HEK293T (cell line): ENCODE results near the gene TLK2.
A peak's percentile ranks its signal among the peaks of the same experiment; 100 is the strongest.

Source experiments
- CTCF ChIA-PET: fragments of 350-600 bp; formaldehyde crosslinking; extraction: SDS; loops from one replicate; lab custom pipeline; 2021; ENCODE audit warnings: antibody characterized with exemption, inconsistent platforms; lab: Yijun Ruan, JAX
- POLR2A ChIA-PET: fragments of 350-600 bp; formaldehyde crosslinking; extraction: SDS; loops from one replicate; lab custom pipeline; 2020; ENCODE audit warnings: antibody characterized with exemption, inconsistent platforms; lab: Yijun Ruan, JAX
- DNase-seq: peaks from one replicate; pipeline ENCODE4 v3.0.0; 2012; ENCODE audit warnings: mixed read lengths; ENCODE audit errors: extremely low spot score
- ARNT ChIP-seq: fragments of 450-650 bp; IDR thresholded peaks from 2 replicates; pipeline ENCODE4 v1.6.1; 2017; ENCODE audit warnings: mild to moderate bottlenecking
- BHLHE40 ChIP-seq: fragments of 450-650 bp; IDR thresholded peaks from 2 replicates; pipeline ENCODE4 v1.6.1; 2016; ENCODE audit warnings: mild to moderate bottlenecking, moderate library complexity, borderline replicate concordance
- CTBP1 ChIP-seq: fragments of 450-650 bp; IDR thresholded peaks from 2 replicates; pipeline ENCODE4 v1.6.1; 2016; ENCODE audit warnings: borderline replicate concordance
- ELF4 ChIP-seq: fragments of 450-650 bp; IDR thresholded peaks from 2 replicates; pipeline ENCODE4 v1.6.1; 2017; ENCODE audit warnings: antibody characterized with exemption
- FOXA1 ChIP-seq: fragments of 450-650 bp; IDR thresholded peaks from 2 replicates; pipeline ENCODE4 v1.6.1; 2016; ENCODE audit warnings: mild to moderate bottlenecking
- FOXK2 ChIP-seq: fragments of 450-650 bp; IDR thresholded peaks from 2 replicates; pipeline ENCODE4 v1.6.1; 2016; ENCODE audit warnings: mild to moderate bottlenecking
- FOXM1 ChIP-seq: fragments of 450-650 bp; IDR thresholded peaks from 2 replicates; pipeline ENCODE4 v1.6.1; 2017; ENCODE audit warnings: mild to moderate bottlenecking, borderline replicate concordance
- HDGF ChIP-seq: fragments of 450-650 bp; IDR thresholded peaks from 2 replicates; pipeline ENCODE4 v1.6.1; 2017; ENCODE audit warnings: antibody characterized with exemption, borderline replicate concordance
- L3MBTL2 ChIP-seq: fragments of 450-650 bp; conservative IDR thresholded peaks from 2 replicates; pipeline ENCODE4 v1.6.1; 2016; ENCODE audit warnings: mild to moderate bottlenecking
- LEF1 ChIP-seq: fragments of 450-650 bp; IDR thresholded peaks from 2 replicates; pipeline ENCODE4 v1.6.1; 2017; ENCODE audit warnings: mild to moderate bottlenecking, borderline replicate concordance
- NFRKB ChIP-seq: fragments of 450-650 bp; IDR thresholded peaks from 2 replicates; pipeline ENCODE4 v1.6.1; 2016; ENCODE audit warnings: mild to moderate bottlenecking, moderate library complexity
- SP1 ChIP-seq: fragments of 450-650 bp; IDR thresholded peaks from 2 replicates; pipeline ENCODE4 v1.6.1; 2017
- SUZ12 ChIP-seq: fragments of 450-650 bp; IDR thresholded peaks from 2 replicates; pipeline ENCODE4 v1.6.1; 2016; ENCODE audit warnings: mild to moderate bottlenecking
- TARDBP ChIP-seq: fragments of 450-650 bp; IDR thresholded peaks from 2 replicates; pipeline ENCODE4 v1.6.1; 2016
- ZNF384 ChIP-seq: fragments of 450-650 bp; IDR thresholded peaks from 2 replicates; pipeline ENCODE4 v1.6.1; 2016
- TF ChIP-seq, protein P1 (sequence below): fragments of 450-650 bp; IDR thresholded peaks from 2 replicates; pipeline ENCODE4 v1.6.1; 2016

Gene TLK2

DNA sequence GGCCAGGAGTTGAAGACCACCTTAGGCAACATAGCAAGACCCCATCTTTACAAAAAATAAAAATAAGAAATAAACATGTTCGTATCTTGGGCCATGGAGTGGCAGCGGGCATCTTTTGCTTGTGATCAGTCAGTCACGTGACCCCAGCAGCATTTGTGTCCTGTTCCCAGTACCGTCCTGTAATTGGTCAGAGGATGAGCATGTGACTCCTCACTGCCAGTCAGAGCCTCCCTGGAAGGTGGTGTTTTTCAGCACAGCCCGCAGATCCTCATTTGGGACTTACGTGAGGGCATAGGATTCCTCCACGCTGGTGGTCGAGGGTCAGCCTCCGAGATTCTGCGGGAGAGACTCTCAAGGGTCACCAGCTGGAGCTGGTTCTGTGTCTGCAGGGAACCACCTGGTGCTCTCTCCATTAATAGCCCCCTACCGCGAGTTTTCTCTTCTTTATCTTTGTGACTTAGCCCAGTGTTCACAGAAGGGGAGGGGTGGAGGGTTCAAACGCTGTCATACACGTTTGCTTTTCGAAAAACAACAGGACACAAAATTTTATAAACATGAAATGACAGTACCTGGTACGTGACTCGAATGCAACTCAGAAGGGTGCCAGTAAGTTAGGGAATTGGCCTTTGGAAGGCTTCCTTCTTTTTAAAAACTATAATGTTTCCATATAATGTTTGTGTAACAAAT is 166.0 kb downstream of the TLK2 start:
- TF ChIP-seq L3MBTL2 (peak; percentile 77), SP1 (no peak), HDGF (no peak)
- TF ChIP-seq, protein P1, sequence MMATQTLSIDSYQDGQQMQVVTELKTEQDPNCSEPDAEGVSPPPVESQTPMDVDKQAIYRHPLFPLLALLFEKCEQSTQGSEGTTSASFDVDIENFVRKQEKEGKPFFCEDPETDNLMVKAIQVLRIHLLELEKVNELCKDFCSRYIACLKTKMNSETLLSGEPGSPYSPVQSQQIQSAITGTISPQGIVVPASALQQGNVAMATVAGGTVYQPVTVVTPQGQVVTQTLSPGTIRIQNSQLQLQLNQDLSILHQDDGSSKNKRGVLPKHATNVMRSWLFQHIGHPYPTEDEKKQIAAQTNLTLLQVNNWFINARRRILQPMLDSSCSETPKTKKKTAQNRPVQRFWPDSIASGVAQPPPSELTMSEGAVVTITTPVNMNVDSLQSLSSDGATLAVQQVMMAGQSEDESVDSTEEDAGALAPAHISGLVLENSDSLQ: peak; percentile 73
- ChIA-PET POLR2A (no interaction called here), CTCF (no interaction called here)
- peak; percentile 64 for DNase-seq

DNA sequence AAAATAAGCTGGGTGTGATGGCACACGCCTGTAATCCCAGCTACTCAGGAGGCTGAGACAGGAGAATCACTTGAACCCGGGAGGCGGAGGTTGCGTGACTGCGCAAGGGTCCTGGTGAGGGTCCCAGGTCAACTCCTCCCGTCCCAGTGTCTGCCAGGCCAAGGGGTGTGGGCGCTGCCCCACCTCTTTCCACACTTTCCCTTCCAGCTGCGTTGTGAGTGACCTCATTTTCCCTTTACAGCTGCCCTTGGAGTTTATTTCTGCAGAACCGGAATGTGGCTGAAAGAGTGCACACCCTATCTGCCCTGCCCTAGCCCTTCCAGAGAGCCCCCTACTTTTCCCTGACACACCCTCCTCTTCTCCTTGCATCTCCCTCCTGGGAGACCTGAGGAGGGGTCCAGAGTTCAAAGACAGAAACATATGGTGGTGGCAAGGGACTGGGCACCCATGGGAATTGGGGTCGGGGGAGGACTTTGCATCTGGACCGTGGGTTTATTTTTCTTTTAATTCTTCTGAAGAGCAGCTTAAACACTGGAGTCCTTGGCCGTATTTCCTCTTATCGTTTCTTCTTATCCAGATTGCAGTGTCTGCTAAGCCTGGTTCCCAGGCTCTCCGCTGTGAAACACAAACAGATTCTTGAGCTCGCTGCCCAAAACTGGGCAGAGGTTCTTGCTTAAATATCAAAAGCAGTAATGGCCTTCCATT is 169.8 kb downstream of the TLK2 start:
- ChIA-PET POLR2A (no interaction called here), CTCF (no interaction called here)
- TF ChIP-seq CTBP1 (no peak), BHLHE40 (no peak), HDGF (no peak), TARDBP (no peak), FOXM1 (no peak), ELF4 (no peak), FOXA1 (no peak), SP1 (no peak), SUZ12 (no peak), ZNF384 (no peak), LEF1 (no peak), FOXK2 (no peak), NFRKB (no peak), L3MBTL2 (no peak), ARNT (no peak)
- TF ChIP-seq, protein P1: no peak
- DNase-seq: no peak

DNA sequence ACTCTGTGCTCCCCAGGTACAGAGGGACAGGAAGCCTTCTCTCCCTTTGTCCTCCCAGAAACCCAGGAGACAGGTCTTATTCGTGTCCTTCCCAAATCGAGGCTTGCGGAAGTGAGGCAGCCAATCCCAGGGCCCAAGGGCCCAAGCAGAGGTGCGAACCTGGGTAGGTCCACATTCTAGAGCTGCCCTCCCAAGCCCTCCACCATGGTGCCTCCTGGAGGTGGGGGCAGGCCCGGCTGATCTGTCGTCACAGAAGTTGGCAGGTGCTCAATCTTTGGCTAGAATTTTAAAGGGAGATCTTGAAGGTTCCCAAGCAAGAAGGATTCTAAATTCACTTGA is 170.3 kb downstream of the TLK2 start:
- TF ChIP-seq BHLHE40 (no peak), SUZ12 (no peak), CTBP1 (no peak), FOXA1 (no peak), ELF4 (no peak), TARDBP (no peak), ZNF384 (no peak), L3MBTL2 (no peak), NFRKB (no peak), SP1 (no peak), LEF1 (no peak), HDGF (no peak), ARNT (no peak), FOXK2 (no peak), FOXM1 (no peak)
- TF ChIP-seq, protein P1: no peak
- no peak for DNase-seq
- ChIA-PET POLR2A (no interaction called here), CTCF (no interaction called here)

DNA sequence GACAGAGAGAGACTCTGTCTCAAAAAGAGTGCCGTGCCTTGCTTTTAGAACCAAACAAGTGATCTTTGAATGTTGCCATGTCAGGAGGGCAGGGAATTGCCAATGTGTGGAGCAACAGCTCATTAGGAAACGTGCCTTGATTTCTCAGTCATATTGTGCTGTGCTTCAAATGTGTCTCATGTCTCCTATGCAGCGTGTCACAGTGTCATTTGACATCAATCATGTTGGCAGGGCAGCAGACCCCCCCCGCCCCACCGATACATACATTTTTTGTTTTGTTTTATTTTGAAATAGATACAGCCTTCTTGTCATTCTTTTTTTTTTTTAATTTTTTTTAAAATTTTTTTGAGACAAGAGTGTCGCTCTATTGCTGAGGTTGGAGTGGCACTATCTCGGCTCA is 170.9 kb downstream of the TLK2 start:
- TF ChIP-seq FOXM1 (no peak), LEF1 (no peak), SUZ12 (no peak), TARDBP (no peak)
- TF ChIP-seq, protein P1: peak; percentile 38; the same call in 1 of the 2 replicates
- ChIA-PET CTCF (no interaction called here), POLR2A (no interaction called here)
- no peak for DNase-seq

DNA sequence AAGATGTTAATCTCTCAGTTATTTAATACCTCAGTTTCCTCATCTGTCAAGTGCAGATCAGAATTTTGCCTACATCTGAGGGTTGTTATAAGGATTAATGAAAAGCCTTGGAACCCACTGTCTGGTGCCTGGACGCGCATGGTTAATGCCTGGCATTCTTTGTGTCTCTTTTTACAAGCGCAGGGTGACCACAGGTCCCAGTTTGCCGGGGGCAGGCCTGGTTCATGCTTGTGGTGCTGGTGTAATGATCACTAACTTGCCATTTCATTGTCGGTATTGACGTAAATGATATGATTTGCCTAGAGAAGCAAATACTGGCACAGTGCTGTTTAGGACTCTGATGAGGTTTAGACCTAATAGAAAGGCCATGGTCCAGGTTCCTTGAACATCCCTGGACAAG is 172.0 kb downstream of the TLK2 start:
- no peak for DNase-seq
- POLR2A ChIA-PET: no interaction called here
- TF ChIP-seq FOXM1 (no peak), BHLHE40 (no peak), ELF4 (no peak), SP1 (no peak), FOXK2 (no peak), SUZ12 (no peak), NFRKB (no peak), CTBP1 (no peak), HDGF (no peak), ZNF384 (no peak), FOXA1 (no peak), TARDBP (no peak), L3MBTL2 (no peak), LEF1 (no peak), ARNT (no peak)
- TF ChIP-seq, protein P1: no peak
- CTCF ChIA-PET: no interaction called here
